22Rv1 (cell line): ENCODE measurements around the gene GPBAR1.

Experiments used
- CTCF ChIP-seq: fragments of 450-650 bp; IDR thresholded peaks from 2 replicates; pipeline ENCODE4 v1.5.1; 2017; ENCODE audit warnings: mild to moderate bottlenecking
- ZFX ChIP-seq: fragments of 450-650 bp; IDR thresholded peaks from 2 replicates; pipeline ENCODE4 v1.6.1; 2017; ENCODE audit warnings: antibody characterized with exemption, borderline replicate concordance

- TF ChIP-seq CTCF = no peak
- TF ChIP-seq ZFX = no peak
Measured at GRCh38 chr2:218271865-218272530, 11.2 kb downstream of the GPBAR1 start.
